ENCODE data around the gene ZNF688.

DNA sequence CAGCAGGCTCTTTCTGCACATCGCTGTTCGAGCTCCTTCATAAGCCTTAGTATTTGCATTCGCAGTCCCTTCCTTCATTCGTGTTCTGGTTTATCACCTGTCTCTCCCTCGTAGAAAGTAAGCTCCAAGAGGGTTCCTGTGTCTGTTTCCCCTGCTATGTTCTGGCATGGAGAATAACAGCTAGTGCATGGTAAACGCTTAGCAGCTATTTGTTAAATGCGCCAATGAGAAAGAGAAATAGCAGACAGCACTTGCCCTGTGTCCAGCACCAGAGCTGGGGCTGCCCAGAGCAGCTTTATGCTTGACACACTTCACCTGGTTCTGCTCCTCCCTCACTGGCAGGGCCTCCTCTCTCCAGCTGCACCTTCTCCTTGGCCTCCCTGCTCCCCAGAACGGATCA is 5.5 kb downstream of the ZNF688 start:
- TF ChIP-seq, protein P1, sequence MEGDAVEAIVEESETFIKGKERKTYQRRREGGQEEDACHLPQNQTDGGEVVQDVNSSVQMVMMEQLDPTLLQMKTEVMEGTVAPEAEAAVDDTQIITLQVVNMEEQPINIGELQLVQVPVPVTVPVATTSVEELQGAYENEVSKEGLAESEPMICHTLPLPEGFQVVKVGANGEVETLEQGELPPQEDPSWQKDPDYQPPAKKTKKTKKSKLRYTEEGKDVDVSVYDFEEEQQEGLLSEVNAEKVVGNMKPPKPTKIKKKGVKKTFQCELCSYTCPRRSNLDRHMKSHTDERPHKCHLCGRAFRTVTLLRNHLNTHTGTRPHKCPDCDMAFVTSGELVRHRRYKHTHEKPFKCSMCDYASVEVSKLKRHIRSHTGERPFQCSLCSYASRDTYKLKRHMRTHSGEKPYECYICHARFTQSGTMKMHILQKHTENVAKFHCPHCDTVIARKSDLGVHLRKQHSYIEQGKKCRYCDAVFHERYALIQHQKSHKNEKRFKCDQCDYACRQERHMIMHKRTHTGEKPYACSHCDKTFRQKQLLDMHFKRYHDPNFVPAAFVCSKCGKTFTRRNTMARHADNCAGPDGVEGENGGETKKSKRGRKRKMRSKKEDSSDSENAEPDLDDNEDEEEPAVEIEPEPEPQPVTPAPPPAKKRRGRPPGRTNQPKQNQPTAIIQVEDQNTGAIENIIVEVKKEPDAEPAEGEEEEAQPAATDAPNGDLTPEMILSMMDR (IDR thresholded peaks at IDR 0.05), result no peak
- no peak for TF ChIP-seq POLR2A (IDR thresholded peaks at IDR 0.05)
